SKM-1 treated with dmso at 0.1 percent for 144 hours (cell line): ENCODE measurements around the gene UGT1A8.
"Not testable (repeated sequence)": the region's sequence is repeated elsewhere in the genome, so short reads cannot be mapped to it uniquely, and the experiment has no call there.

Experiments
- DNase-seq: peaks from one replicate; lab custom pipeline; 2025; ENCODE audit not compliant: unreplicated experiment; lab: John Stamatoyannopoulos, UW

Gene UGT1A8

GRCh38 chr2:233639860-233640259, 22.4 kb downstream of the UGT1A8 start:
- DNase-seq = no peak

- DNase-seq = no peak
These were observed 25.7 kb downstream of the UGT1A8 start for GRCh38 chr2:233643128-233643527.

DNA sequence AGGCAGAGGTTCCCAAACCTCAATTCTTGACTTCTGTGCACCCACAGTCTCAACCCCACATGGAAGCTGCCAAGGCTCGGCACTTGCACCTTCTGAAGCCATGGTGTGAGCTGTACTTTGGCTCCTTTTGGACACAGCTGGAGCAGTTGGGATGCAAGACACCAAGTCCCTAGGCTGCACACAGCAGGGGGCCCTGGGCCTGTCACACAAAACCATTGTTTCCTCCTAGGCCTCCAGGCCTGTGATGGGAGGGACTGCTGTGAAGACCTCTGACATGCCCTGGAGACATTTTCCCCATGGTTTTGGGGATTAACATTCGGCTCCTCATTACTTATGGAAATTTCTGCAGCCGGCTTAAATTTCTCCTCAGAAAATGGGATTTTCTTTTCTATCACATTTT, 28.6 kb downstream of the UGT1A8 start:
- not testable (repeated sequence) for DNase-seq

GRCh38 chr2:233650981-233651380, 33.5 kb downstream of the UGT1A8 start:
- no peak for DNase-seq

- no peak for DNase-seq
These were observed 34.0 kb downstream of the UGT1A8 start for GRCh38 chr2:233651430-233651829.

GRCh38 chr2:233654501-233654900, 37.1 kb downstream of the UGT1A8 start:
- DNase-seq = no peak

DNA sequence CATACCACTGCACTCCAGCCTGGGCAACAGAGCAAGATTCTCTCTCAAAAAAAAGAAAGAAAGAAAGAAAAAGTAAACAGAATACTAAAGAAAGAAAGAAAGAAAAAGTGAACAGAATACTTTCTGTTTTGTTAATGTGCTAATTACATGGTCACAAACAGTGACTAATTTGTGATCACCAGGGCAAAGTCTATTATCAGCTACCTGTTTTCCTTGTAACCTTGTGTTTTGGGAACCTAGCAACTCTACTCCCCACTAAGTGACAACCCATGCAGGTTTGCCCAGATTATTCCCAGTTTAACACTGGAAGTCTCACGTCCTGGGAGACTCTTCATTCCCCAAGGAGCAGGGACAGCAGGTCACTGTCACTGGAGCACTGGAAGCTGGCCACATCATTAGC, 37.6 kb downstream of the UGT1A8 start:
- DNase-seq = no peak

GRCh38 chr2:233655943-233656342, 38.5 kb downstream of the UGT1A8 start:
- DNase-seq = not testable (repeated sequence)

- no peak for DNase-seq
These were observed 39.0 kb downstream of the UGT1A8 start for GRCh38 chr2:233656443-233656842.

- DNase-seq = no peak
These were observed 41.2 kb downstream of the UGT1A8 start for GRCh38 chr2:233658610-233659009.

DNA sequence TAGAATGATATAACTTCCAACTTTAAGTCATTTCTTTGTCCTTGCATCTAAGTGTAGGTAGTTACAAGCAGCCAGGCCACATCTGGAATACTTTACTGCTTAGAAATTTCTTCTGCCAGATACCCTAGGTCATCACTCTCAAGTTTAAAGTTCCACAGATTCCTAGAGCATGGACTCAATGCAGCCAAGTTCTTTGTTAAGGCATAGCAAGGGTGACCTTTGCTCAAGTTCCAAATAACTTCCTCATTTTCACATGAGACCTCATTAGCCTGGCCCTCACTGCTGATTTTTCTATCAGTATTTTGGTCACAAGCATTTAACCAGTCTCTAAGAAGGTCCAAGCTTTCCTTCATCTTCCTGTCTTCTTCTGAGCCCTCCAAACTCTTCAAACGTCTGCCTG, 46.5 kb downstream of the UGT1A8 start:
- DNase-seq = no peak

DNA sequence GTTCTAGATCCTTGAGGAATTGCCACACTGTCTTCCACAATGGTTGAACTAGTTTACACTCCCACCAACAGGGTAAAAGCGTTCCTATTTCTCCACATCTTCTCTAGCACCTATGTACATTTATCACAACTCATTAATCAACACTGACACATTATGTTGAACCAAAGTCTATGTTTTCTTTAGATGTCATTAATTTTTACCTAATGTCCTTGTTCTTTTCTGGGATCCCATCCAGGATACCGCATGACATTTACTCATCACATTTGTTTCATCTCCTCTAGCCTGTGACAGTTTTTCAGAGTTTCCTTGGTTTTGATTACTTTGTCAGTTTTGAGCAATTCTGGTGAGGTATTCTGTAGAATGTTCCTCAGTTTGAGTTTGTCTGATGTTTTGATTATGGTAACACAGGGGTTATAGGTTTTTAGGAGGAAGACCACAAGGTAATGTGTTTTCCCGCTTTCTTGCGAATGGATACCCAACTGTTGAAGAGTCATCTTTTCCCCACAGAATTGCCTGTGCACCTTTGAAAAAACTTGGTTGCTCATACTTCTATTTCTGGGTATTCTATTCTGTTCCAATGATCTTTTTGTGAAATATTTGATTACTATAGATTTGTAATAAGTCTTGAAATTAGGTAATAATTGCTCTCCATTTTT, 51.3 kb downstream of the UGT1A8 start:
- no peak for DNase-seq

DNA sequence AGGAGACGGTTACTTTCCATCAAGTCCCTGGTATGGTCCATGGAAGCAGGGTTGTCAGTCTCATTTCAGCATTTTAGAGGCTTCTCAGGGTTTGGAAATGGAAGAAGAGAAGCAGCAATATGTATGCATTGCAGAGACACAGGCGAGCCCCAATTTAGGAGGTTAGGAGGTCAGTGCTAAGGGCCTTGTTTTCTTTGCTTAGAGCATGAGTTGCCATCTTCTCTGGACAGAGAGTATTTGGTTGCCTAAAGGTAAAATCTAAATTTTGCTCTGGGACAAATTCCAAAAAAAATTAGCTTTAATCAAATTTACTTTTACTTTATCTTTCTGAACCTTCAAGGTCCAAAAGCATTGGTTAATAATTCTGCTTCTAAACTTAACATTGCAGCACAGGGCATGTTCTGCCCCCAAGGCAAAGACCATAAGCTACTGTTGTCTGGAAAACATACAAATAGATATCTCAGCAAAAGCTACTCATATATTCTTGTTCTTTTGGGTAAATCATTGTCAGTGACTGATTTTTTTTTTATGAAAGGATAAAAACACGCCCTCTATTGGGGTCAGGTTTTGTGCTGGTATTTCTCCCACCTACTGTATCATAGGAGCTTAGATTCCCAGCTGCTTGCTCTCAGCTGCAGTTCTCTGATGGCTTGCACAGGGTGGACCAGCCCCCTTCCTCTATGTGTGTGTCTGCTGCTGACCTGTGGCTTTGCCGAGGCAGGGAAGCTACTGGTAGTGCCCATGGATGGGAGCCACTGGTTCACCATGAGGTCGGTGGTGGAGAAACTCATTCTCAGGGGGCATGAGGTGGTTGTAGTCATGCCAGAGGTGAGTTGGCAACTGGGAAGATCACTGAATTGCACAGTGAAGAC, 54.1 kb downstream of the UGT1A8 start, which contains the start of gene UGT1A9:
Gene UGT1A9, plus strand, starts transcription at position 609 of the 872 bp plus-strand sequence. Its CDS starts 37 bp downstream, at position 646.
- DNase-seq = no peak

GRCh38 chr2:233672886-233673285, 55.5 kb downstream of the UGT1A8 start:
- no peak for DNase-seq

- no peak for DNase-seq
These were observed 56.5 kb downstream of the UGT1A8 start for GRCh38 chr2:233673896-233674295.

- no peak for DNase-seq
These were observed 56.9 kb downstream of the UGT1A8 start for GRCh38 chr2:233674314-233674713.

GRCh38 chr2:233674995-233675394, 57.6 kb downstream of the UGT1A8 start:
- no peak for DNase-seq

DNA sequence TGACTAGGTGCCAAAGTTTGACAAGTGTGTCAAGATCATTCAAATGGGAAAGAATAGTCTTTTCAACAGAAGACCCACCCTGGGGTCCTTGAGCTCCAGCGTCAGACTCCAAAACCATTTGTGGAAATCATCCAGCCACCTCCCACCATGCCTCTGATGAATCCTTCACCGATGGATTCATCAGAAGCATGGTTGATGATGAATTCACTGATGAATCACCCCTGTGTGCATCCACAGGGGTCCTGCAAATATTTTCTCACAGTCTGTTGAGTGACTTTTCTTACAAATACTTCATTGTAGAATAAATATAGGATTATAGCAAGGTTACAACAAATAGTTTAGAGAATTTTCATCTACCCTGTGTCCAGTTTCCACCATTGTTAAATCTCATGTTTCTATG, 58.6 kb downstream of the UGT1A8 start:
- DNase-seq = no peak

- DNase-seq = no peak
These were observed 61.8 kb downstream of the UGT1A8 start for GRCh38 chr2:233679196-233679595.

DNA sequence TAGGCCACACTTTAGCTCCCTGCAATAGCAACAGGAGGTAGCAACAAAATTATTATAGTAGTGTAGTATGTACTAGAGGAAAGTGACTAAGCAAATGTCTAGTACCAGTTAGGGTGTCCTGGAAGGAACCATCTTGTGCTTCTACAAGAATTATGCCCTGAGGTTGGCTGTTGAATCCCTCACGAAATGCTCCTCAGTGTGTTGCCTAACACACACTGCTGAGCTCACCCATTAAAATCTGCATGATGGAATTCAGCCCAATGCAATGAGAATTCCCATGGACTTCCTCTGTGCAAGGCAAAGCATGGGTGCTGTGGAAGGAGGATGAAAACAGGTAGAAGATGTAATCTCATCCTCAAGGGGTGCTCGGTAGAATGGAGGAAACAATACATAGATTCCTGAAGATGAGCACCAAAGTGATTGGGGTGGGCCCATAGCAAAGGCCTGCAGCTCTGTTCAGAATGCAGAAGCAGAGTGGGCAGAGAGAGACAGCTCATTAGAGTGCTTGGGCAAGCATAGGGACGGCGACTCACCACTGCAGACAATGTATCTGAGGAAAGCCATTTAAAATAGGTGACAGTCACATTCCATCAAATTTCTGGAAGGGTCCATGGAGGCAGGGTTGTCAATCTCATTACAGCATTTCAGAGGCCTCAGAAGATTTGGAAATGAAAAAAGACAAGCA, 63.1 kb downstream of the UGT1A8 start:
- DNase-seq = no peak

GRCh38 chr2:233681521-233682099, 64.2 kb downstream of the UGT1A8 start, which contains the start of gene UGT1A7:
Gene UGT1A7, plus strand, starts transcription at chr2:233681901. Its CDS starts 37 bp downstream, at chr2:233681938.
- DNase-seq = no peak
